ENCODE measurements around the gene TP53I11.

DNA sequence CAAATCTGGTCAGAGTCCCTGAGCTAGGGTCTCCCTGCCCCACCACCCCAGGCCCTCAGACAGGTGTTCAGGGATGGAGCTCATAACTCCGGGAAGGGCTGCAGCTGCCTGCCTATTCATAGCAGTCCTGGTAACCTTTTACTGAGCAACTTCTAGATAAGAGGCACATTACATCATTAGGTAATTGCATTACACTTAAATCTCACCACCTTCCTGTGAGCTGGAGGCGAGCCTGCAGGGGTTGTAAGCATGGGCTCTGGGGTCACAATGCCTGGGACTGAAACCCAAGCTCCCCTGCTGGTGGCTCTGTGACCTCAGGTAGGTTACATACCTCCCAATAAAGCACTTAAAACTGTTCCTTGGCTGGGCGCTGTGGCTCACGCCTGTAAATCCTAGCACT, 22.5 kb downstream of the TP53I11 start:
- TF ChIP-seq, protein P1, sequence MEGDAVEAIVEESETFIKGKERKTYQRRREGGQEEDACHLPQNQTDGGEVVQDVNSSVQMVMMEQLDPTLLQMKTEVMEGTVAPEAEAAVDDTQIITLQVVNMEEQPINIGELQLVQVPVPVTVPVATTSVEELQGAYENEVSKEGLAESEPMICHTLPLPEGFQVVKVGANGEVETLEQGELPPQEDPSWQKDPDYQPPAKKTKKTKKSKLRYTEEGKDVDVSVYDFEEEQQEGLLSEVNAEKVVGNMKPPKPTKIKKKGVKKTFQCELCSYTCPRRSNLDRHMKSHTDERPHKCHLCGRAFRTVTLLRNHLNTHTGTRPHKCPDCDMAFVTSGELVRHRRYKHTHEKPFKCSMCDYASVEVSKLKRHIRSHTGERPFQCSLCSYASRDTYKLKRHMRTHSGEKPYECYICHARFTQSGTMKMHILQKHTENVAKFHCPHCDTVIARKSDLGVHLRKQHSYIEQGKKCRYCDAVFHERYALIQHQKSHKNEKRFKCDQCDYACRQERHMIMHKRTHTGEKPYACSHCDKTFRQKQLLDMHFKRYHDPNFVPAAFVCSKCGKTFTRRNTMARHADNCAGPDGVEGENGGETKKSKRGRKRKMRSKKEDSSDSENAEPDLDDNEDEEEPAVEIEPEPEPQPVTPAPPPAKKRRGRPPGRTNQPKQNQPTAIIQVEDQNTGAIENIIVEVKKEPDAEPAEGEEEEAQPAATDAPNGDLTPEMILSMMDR (IDR thresholded peaks at IDR 0.05; ENCODE audit: low read length), result no peak
- TF ChIP-seq EZH2 (optimal IDR thresholded peaks at IDR 0.05; ENCODE audit: low read depth, low read length) (no peak), EZH2phosphoT487 (IDR thresholded peaks at IDR 0.05; ENCODE audit: low read length) (no peak)
